Panc1 (cell line): ENCODE results near the gene ZBTB20.

ENCODE experiments used
- SIN3A ChIP-seq: IDR thresholded peaks from 2 replicates; pipeline ENCODE4 v1.6.1; 2012; ENCODE audit warnings: low read depth, mild to moderate bottlenecking, low read length, moderate library complexity, borderline replicate concordance; ENCODE audit not compliant: insufficient read depth
- TF ChIP-seq, protein P1 (sequence below): fragments of 450-650 bp; IDR thresholded peaks from 2 replicates; pipeline ENCODE4 v1.5.1; 2017; ENCODE audit warnings: mild to moderate bottlenecking
- TF ChIP-seq, protein P2 (sequence below), 2 experiments: IDR thresholded peaks; 2 replicates each; pipeline ENCODE4 v1.6.1; 2011 to 2012; ENCODE audit warnings: low read depth in 2 of 2, control low read depth in 1 of 2, low read length in 1 of 2, mild to moderate bottlenecking in 1 of 2, moderate library complexity in 1 of 2; ENCODE audit not compliant: insufficient read depth in 1 of 2

DNA sequence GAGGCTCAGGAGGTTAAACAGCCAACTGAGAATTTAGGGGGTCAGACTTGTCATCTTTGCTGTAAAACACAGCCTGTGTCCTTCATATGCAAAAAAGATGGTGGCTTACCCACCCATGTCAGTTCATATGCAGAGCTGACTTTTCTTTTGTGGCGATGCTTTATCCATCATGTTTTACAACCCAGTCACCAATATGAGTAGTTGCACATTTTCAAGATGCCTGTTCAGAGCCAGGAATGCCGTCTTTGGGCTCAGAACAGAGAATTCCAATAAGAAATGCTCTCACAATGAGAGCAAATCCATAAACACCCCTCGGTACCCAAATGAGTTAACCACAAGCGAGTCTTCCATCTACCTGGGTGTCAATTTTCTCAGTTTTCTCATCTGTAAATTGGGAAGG is 769.7 kb downstream of the ZBTB20 start:
- TF ChIP-seq, protein P1, sequence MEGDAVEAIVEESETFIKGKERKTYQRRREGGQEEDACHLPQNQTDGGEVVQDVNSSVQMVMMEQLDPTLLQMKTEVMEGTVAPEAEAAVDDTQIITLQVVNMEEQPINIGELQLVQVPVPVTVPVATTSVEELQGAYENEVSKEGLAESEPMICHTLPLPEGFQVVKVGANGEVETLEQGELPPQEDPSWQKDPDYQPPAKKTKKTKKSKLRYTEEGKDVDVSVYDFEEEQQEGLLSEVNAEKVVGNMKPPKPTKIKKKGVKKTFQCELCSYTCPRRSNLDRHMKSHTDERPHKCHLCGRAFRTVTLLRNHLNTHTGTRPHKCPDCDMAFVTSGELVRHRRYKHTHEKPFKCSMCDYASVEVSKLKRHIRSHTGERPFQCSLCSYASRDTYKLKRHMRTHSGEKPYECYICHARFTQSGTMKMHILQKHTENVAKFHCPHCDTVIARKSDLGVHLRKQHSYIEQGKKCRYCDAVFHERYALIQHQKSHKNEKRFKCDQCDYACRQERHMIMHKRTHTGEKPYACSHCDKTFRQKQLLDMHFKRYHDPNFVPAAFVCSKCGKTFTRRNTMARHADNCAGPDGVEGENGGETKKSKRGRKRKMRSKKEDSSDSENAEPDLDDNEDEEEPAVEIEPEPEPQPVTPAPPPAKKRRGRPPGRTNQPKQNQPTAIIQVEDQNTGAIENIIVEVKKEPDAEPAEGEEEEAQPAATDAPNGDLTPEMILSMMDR: no peak
- TF ChIP-seq, protein P2, sequence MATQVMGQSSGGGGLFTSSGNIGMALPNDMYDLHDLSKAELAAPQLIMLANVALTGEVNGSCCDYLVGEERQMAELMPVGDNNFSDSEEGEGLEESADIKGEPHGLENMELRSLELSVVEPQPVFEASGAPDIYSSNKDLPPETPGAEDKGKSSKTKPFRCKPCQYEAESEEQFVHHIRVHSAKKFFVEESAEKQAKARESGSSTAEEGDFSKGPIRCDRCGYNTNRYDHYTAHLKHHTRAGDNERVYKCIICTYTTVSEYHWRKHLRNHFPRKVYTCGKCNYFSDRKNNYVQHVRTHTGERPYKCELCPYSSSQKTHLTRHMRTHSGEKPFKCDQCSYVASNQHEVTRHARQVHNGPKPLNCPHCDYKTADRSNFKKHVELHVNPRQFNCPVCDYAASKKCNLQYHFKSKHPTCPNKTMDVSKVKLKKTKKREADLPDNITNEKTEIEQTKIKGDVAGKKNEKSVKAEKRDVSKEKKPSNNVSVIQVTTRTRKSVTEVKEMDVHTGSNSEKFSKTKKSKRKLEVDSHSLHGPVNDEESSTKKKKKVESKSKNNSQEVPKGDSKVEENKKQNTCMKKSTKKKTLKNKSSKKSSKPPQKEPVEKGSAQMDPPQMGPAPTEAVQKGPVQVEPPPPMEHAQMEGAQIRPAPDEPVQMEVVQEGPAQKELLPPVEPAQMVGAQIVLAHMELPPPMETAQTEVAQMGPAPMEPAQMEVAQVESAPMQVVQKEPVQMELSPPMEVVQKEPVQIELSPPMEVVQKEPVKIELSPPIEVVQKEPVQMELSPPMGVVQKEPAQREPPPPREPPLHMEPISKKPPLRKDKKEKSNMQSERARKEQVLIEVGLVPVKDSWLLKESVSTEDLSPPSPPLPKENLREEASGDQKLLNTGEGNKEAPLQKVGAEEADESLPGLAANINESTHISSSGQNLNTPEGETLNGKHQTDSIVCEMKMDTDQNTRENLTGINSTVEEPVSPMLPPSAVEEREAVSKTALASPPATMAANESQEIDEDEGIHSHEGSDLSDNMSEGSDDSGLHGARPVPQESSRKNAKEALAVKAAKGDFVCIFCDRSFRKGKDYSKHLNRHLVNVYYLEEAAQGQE (IDR thresholded peaks at IDR 0.05; ENCODE audit: insufficient read depth in 1 of 2, low read depth in 2 of 2, low read length in 1 of 2): no peak
- TF ChIP-seq SIN3A: no peak
